HepG2 (cell line): ENCODE results near the gene MFSD12. TPM values are rescaled to one million over a fixed set of nuclear protein-coding genes. Genes with fewer than 3 reads are reported as not detected.

Experiments
- FOXP4 ChIP-seq: sonication (generic); formaldehyde crosslinking; IDR thresholded peaks from 2 replicates; pipeline ENCODE4 v1.4.0; 2020; ENCODE audit warnings: missing genetic modification reagents
- GATAD1 ChIP-seq: IDR thresholded peaks from 2 replicates; pipeline ENCODE4 v1.6.1; 2016; ENCODE audit warnings: missing genetic modification reagents, missing compliant biosample characterization
- GZF1 ChIP-seq: sonication (generic); formaldehyde crosslinking; IDR thresholded peaks from 2 replicates; pipeline ENCODE4 v1.5.1; 2020; ENCODE audit warnings: mild to moderate bottlenecking, missing genetic modification reagents
- HNRNPH1 ChIP-seq: fragments of 200-400 bp; formaldehyde crosslinking; optimal IDR thresholded peaks from 2 replicates; pipeline ENCODE3; 2017; ENCODE audit warnings: mild to moderate bottlenecking, low read depth, low read length
- KLF16 ChIP-seq, 2 experiments: sonication (generic) in 1 of 2; formaldehyde crosslinking in 1 of 2; IDR thresholded peaks; 2 replicates each; pipeline versions ENCODE4 v1.6.1 to v1.8.0; 2016 to 2023; ENCODE audit warnings: missing genetic modification reagents in 2 of 2, missing compliant biosample characterization in 1 of 2
- MIXL1 ChIP-seq: IDR thresholded peaks from 2 replicates; pipeline ENCODE4 v1.6.1; 2016
- MZF1 ChIP-seq: sonication (generic); formaldehyde crosslinking; IDR thresholded peaks from 2 replicates; pipeline ENCODE4 v1.8.1; 2023; ENCODE audit warnings: mild to moderate bottlenecking, missing genetic modification reagents, borderline replicate concordance
- NBN ChIP-seq: fragments of 450-650 bp; conservative IDR thresholded peaks from 2 replicates; pipeline ENCODE4 v1.6.1; 2017
- NRL ChIP-seq: sonication (generic); formaldehyde crosslinking; IDR thresholded peaks from 2 replicates; pipeline ENCODE4 v1.5.0; 2020; ENCODE audit warnings: missing genetic modification reagents, mild to moderate bottlenecking, moderate library complexity, borderline replicate concordance
- POLR2G ChIP-seq: fragments of 200-400 bp; formaldehyde crosslinking; IDR thresholded peaks from 2 replicates; pipeline ENCODE4 v1.6.1; 2018; ENCODE audit warnings: mild to moderate bottlenecking, low read depth, low read length, moderate library complexity
- REPIN1 ChIP-seq: sonication (generic); formaldehyde crosslinking; IDR thresholded peaks from 2 replicates; pipeline ENCODE4 v1.8.0; 2022; ENCODE audit warnings: missing genetic modification reagents, low read depth, mild to moderate bottlenecking, borderline replicate concordance
- ZFY ChIP-seq: sonication (generic); formaldehyde crosslinking; IDR thresholded peaks from 2 replicates; pipeline ENCODE4 v1.4.0; 2020; ENCODE audit warnings: missing genetic modification reagents
- ZKSCAN1 ChIP-seq: fragments of 150-350 bp; IDR thresholded peaks from 2 replicates; pipeline ENCODE4 v1.6.1; 2014; ENCODE audit warnings: low read length
- ZNF776 ChIP-seq: sonication (generic); formaldehyde crosslinking; IDR thresholded peaks from 2 replicates; pipeline ENCODE4 v1.4.0; 2020; ENCODE audit warnings: mild to moderate bottlenecking, missing genetic modification reagents
- ZSCAN5A ChIP-seq: sonication (generic); formaldehyde crosslinking; IDR thresholded peaks from 2 replicates; pipeline ENCODE4 v1.8.0; 2022; ENCODE audit warnings: mild to moderate bottlenecking, missing genetic modification reagents, borderline replicate concordance
- polyA plus RNA-seq, 8 experiments: library from polyadenylated mRNA; depleted of rRNA in 3 of 8; stranded (reverse) in 7 of 8; unstranded in 1 of 8; fragments of >200 nt; fragmentation: Illumina TruSeq in 4 of 8; extraction: Trizol in 4 of 8; gene quantifications; 2 replicates each; pipeline versions ENCODE4 v1.2.1 to v1.2.3, GENCODE V29; 2011 to 2016; ENCODE audit warnings: low read depth in 4 of 8, missing spikeins in 1 of 8, mixed read lengths in 1 of 8; ENCODE audit not compliant: insufficient read depth in 1 of 8
- total RNA-seq, 5 experiments: library from RNA; depleted of rRNA; stranded (reverse); fragments of >200 nt; fragmentation: Illumina TruSeq; extraction: Trizol; gene quantifications; 2 replicates each; pipeline ENCODE4 v1.2.3, GENCODE V29; 2016; ENCODE audit warnings: low read depth in 1 of 5
- TF ChIP-seq, protein P1 (sequence below): sonication (generic); formaldehyde crosslinking; IDR thresholded peaks from 2 replicates; pipeline ENCODE4 v1.8.0; 2022; ENCODE audit warnings: missing genetic modification reagents, mild to moderate bottlenecking, inconsistent platforms, borderline replicate concordance
- TF ChIP-seq, protein P2 (sequence below): sonication (generic); formaldehyde crosslinking; IDR thresholded peaks from 2 replicates; pipeline ENCODE4 v1.5.1; 2020; ENCODE audit warnings: mild to moderate bottlenecking, missing genetic modification reagents, borderline replicate concordance

MFSD12 gene
- total and polyA plus RNA-seq, 2 of the 13 experiments (the other 11 are each of a cell fraction or from before 2014, with no cell fraction given): 27.2 to 29.1 TPM

DNA sequence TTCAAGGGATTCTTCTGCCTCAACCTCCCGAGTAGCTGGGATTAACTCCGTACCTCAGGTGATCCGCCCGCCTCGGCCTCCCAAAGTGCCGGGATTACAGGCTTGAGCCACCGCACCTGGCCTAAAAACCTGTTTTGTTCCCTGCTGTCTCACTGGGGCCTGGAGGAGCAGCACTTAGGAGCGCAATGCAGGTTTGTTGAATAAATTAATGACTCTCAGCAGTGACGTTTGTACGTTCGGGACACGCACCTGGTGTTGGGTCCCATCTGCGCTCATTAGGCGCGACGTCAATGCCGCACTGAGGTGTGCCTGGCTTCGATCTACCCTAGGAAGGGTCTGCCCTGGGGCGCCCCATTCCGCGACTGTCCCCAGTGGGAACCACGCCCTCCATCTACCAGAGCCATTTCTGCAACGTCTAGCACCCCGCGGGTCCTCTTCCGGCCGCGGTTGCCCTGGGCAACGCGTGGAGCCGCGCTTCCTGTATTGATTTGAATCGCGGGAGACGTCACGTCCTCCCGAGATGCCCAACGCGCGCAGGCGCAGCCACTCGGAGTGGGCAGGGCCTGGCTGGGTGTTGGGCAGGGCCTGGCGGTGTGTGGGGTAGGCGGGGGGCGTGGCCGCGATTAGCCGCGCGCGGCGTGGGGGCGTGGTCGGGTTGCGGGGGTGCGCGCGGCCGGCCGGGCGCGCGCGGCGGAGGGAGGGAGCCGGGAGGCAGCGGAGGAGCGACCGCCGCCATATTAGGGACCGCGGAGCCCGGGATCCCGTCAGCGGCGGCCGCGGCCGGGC, 51.6 kb downstream of the MFSD12 start, which contains the start of gene FZR1 (continued):
- TF ChIP-seq, protein P1, sequence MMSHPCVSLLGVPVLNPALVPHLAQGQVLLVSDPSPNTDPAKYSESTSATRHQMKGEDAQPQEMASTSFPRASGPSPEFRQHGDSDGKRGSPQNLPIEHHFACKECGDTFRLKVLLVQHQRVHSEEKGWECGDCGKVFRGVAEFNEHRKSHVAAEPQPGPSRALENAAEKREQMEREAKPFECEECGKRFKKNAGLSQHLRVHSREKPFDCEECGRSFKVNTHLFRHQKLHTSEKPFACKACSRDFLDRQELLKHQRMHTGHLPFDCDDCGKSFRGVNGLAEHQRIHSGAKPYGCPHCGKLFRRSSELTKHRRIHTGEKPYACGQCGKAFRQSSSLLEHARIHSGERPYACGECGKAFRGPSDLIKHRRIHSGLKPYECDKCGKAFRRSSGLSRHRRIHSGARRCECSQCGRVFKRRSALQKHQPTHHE (CRISPR knock-in tag): no peak
- TF ChIP-seq POLR2G (peak; percentile 76), FOXP4 (CRISPR knock-in tag) (0 out of 2 replicates have a peak, but pooled peaks have one; percentile 23), ZSCAN5A (CRISPR knock-in tag) (no peak), HNRNPH1 (no peak), MZF1 (CRISPR knock-in tag) (no peak), ZFY (CRISPR knock-in tag) (peak; percentile 72; the same call in 1 of the 2 replicates), REPIN1 (CRISPR knock-in tag) (peak; percentile 47; the same call in 1 of the 2 replicates), KLF16 (CRISPR knock-in tag; IDR thresholded peaks at IDR 0.05) (peak in 1 of 2 experiments; percentile 68; a peak in 2 of 4 replicates), GZF1 (CRISPR knock-in tag) (no peak), ZNF776 (CRISPR knock-in tag) (no peak), NRL (CRISPR knock-in tag) (0 out of 2 replicates have a peak, but pooled peaks have one; percentile 52), ZKSCAN1 (no peak), MIXL1 (CRISPR knock-in tag) (peak; percentile 60; the same call in 1 of the 2 replicates), GATAD1 (CRISPR knock-in tag) (peak; percentile 87), NBN (no peak)
- TF ChIP-seq, protein P2, sequence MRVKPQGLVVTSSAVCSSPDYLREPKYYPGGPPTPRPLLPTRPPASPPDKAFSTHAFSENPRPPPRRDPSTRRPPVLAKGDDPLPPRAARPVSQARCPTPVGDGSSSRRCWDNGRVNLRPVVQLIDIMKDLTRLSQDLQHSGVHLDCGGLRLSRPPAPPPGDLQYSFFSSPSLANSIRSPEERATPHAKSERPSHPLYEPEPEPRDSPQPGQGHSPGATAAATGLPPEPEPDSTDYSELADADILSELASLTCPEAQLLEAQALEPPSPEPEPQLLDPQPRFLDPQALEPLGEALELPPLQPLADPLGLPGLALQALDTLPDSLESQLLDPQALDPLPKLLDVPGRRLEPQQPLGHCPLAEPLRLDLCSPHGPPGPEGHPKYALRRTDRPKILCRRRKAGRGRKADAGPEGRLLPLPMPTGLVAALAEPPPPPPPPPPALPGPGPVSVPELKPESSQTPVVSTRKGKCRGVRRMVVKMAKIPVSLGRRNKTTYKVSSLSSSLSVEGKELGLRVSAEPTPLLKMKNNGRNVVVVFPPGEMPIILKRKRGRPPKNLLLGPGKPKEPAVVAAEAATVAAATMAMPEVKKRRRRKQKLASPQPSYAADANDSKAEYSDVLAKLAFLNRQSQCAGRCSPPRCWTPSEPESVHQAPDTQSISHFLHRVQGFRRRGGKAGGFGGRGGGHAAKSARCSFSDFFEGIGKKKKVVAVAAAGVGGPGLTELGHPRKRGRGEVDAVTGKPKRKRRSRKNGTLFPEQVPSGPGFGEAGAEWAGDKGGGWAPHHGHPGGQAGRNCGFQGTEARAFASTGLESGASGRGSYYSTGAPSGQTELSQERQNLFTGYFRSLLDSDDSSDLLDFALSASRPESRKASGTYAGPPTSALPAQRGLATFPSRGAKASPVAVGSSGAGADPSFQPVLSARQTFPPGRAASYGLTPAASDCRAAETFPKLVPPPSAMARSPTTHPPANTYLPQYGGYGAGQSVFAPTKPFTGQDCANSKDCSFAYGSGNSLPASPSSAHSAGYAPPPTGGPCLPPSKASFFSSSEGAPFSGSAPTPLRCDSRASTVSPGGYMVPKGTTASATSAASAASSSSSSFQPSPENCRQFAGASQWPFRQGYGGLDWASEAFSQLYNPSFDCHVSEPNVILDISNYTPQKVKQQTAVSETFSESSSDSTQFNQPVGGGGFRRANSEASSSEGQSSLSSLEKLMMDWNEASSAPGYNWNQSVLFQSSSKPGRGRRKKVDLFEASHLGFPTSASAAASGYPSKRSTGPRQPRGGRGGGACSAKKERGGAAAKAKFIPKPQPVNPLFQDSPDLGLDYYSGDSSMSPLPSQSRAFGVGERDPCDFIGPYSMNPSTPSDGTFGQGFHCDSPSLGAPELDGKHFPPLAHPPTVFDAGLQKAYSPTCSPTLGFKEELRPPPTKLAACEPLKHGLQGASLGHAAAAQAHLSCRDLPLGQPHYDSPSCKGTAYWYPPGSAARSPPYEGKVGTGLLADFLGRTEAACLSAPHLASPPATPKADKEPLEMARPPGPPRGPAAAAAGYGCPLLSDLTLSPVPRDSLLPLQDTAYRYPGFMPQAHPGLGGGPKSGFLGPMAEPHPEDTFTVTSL (CRISPR knock-in tag): no peak
